ENCODE measurements around the gene ELF4. TPM values are rescaled to one million over a fixed set of nuclear protein-coding genes. Genes with fewer than 3 reads are reported as not detected.

Gene ELF4
- total RNA-seq, 1 experiment from 2014 or later = 19.2 TPM

DNA sequence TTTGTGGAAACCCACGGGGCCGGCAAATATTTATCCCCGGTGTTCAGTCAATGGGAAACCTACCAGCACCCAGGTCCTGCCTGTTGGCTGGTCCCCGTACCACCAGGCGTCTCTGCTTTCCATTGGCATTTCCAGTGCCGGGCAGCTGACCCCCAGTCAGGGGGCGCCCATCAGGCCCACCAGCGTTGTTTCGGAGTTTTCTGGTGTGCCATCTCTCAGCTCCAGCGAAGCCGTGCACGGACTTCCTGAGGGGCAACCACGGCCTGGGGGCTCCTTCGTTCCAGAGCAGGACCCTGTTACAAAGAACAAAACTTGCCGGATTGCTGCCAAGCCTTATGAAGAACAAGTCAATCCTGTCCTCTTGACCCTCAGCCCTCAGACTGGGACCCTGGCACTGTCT is 95.1 kb downstream of the ELF4 start (continued):
- no peak for TF ChIP-seq ZBTB33 (IDR thresholded peaks at IDR 0.05; ENCODE audit: extremely low read depth, insufficient replicate concordance, low read length)
- TF ChIP-seq SIN3A (IDR thresholded peaks at IDR 0.05; ENCODE audit: low read depth) = no peak
- no peak for TF ChIP-seq EZH2 (IDR thresholded peaks at IDR 0.05)

Other genes starting within 250 kb of the ELF4 start
- gene UTP14A, start 204.3 kb downstream of the ELF4 start, total RNA-seq (2021; ENCODE audit: unreplicated experiment) = 28.3 TPM
- gene BCORL1, start 127.9 kb downstream of the ELF4 start, total RNA-seq (2021; ENCODE audit: unreplicated experiment) = 30.8 TPM
- gene AIFM1, start 55.3 kb upstream of the ELF4 start, total RNA-seq (2021; ENCODE audit: unreplicated experiment) = 50.0 TPM
- not detected for gene RAB33A, start 61.5 kb upstream of the ELF4 start, total RNA-seq (2021; ENCODE audit: unreplicated experiment)
- gene ZNF280C, start 158.4 kb upstream of the ELF4 start, total RNA-seq (2021; ENCODE audit: unreplicated experiment) = 12.3 TPM
- gene SLC25A14, start 229.4 kb upstream of the ELF4 start, total RNA-seq (2021; ENCODE audit: unreplicated experiment) = 13.1 TPM